Endothelial cell of umbilical vein (primary cell): ENCODE results near the gene TRAPPC14.

Experiments used
- CTCF ChIP-seq, 2 donors: IDR thresholded peaks; 1 replicate in 1 of 2; 2 replicates in 1 of 2; pipeline ENCODE4 v1.5.1; 2011; ENCODE audit warnings: low read length in 2 of 2, mild to moderate bottlenecking in 2 of 2, moderate library complexity in 2 of 2, control low read depth in 1 of 2, inconsistent platforms in 1 of 2, low read depth in 1 of 2; ENCODE audit not compliant: insufficient read depth in 1 of 2; ENCODE audit errors: extremely low read depth in 1 of 2
- POLR2A ChIP-seq: IDR thresholded peaks from 2 replicates; pipeline ENCODE4 v1.6.1; 2012; ENCODE audit warnings: low read depth, mild to moderate bottlenecking, control low read depth, low read length

- TF ChIP-seq CTCF (IDR thresholded peaks at IDR 0.05; ENCODE audit: extremely low read depth in 1 of 2, insufficient read depth in 1 of 2, low read depth in 1 of 2, low read length in 2 of 2), result no peak
- TF ChIP-seq POLR2A, result no peak
Observed at GRCh38 chr7:100128637-100128963, 29.9 kb downstream of the TRAPPC14 start.
